Stimulated activated CD4-positive, alpha-beta T cell treated with anti-CD3 and anti-CD28 coated beads, Interleukin-4, amount 100 ng/mL, for 24 hours (primary cell): Measurements from ENCODE around the gene CD8B.

ENCODE experiments used
- DNase-seq: peaks from one replicate; pipeline ENCODE4 v3.0.0-alpha.2; 2020

Gene CD8B

DNA sequence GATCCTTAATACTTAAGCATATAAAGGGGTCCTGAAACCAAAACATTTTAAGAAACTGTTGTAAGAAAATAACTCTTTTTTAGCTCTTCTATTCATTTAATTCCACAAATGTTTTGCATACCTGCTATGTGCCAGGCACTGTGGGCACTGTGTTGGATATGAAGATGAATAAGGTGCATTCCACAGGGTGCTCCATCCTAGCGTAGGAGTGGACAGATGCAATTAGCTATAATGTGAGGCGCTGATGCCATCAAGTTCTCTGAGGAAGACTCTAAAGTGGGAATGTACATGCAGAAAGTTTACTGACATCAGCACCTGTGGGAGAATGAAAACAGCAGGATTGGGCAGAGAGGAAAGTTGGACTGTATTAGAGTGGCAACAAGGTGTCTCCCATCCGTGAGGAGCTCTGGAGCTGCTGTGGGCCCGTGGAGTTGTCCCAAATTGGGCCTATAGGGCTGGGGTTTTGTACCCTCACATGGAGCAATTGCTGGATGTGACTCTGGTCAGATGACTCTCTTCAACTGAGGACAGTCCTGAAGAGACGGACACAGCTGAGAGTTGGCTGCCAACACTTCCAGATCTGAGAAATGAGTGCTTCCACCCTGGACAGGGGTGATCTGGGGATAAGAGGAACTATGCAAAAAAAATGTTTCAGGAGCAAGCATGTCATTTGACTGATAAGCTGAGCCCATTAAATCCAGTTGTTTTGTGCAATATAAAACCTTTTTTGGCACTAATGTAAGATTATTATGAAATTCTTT is 93.3 kb downstream of the CD8B start:
- DNase-seq = no peak
